ENCODE results near the gene OTUD3. TPM values are rescaled to one million over a fixed set of nuclear protein-coding genes. Genes with fewer than 3 reads are reported as not detected.

The OTUD3 gene
- total and polyA plus RNA-seq, 2 experiments from 2014 or later: 1.8 to 3.2 TPM

GRCh38 chr1:19903621-19904020 is 21.4 kb downstream of the OTUD3 start:
- H3K9ac ChIP-seq: no peak overlapping the region
- H3K9me3 ChIP-seq (ENCODE audit: low read depth): no peaks in the 10 kb centered on the region
- H3K27ac ChIP-seq: no peak overlapping the region
- H3K9me2 ChIP-seq (ENCODE audit: insufficient read depth): no peaks in the 10 kb centered on the region
- H4K20me1 ChIP-seq (ENCODE audit: insufficient read depth): no peaks in the 10 kb centered on the region
- H3K4me3 ChIP-seq: no peak overlapping the region
- DNase-seq: no peak
- H3F3A ChIP-seq (ENCODE audit: insufficient read depth): no peaks in the 10 kb centered on the region
- no peaks in the 10 kb centered on the region for H3K27me3 ChIP-seq (replicated peaks; ENCODE audit: insufficient read depth)
- WGBS, 2 experiments (ENCODE audit: low coverage in 1 of 2, low lambda C conversion rate in 2 of 2, missing lambda C conversion rate in 2 of 2): 93% methylated on average over 7 of the region's 7 CpGs
- peaks cover 7% of the 10 kb centered on the region; the same call in 1 of the 2 replicates for H3K4me1 ChIP-seq (ENCODE audit: insufficient read depth)
- TF ChIP-seq EZH2phosphoT487 (IDR thresholded peaks at IDR 0.05; ENCODE audit: insufficient read depth, low read depth) (no peak), EZH2 (IDR thresholded peaks at IDR 0.05; ENCODE audit: insufficient read depth, poor library complexity, severe bottlenecking) (no peak)
- H2AFZ ChIP-seq: no peak overlapping the region
- H3K4me2 ChIP-seq (ENCODE audit: unreplicated experiment): no peak overlapping the region
- peaks cover 64% of the 10 kb centered on the region for H3K36me3 ChIP-seq (ENCODE audit: low read depth)
- peaks cover 30% of the 10 kb centered on the region; the same call in 1 of the 2 replicates for H3K79me2 ChIP-seq (ENCODE audit: insufficient read depth)
- in situ Hi-C loops (cut with MboI): no loop called here

- DNase-seq: no peak
- H3K9ac ChIP-seq: no peak overlapping the region
- H3K4me3 ChIP-seq: no peak overlapping the region
- H3K9me3 ChIP-seq (ENCODE audit: low read depth): no peaks in the 10 kb centered on the region
- WGBS, 2 experiments (ENCODE audit: low coverage in 1 of 2, low lambda C conversion rate in 2 of 2, missing lambda C conversion rate in 2 of 2): 96 to 98% methylated on average over 13 of the region's 13 CpGs
- H3K79me2 ChIP-seq (ENCODE audit: insufficient read depth): 0 out of 2 replicates have a peak, but pooled peaks cover 32% of the 10 kb centered on the region
- no peaks in the 10 kb centered on the region for H4K20me1 ChIP-seq (ENCODE audit: insufficient read depth)
- H2AFZ ChIP-seq: no peak overlapping the region
- no peaks in the 10 kb centered on the region for H3F3A ChIP-seq (ENCODE audit: insufficient read depth)
- TF ChIP-seq EZH2phosphoT487 (IDR thresholded peaks at IDR 0.05; ENCODE audit: insufficient read depth, low read depth) (no peak), EZH2 (IDR thresholded peaks at IDR 0.05; ENCODE audit: insufficient read depth, poor library complexity, severe bottlenecking) (no peak)
- peaks cover 7% of the 10 kb centered on the region; the same call in 1 of the 2 replicates for H3K4me1 ChIP-seq (ENCODE audit: insufficient read depth)
- H3K4me2 ChIP-seq (ENCODE audit: unreplicated experiment): no peak overlapping the region
- no peaks in the 10 kb centered on the region for H3K27me3 ChIP-seq (replicated peaks; ENCODE audit: insufficient read depth)
- H3K36me3 ChIP-seq (ENCODE audit: low read depth): peaks cover 62% of the 10 kb centered on the region
- H3K27ac ChIP-seq: no peak overlapping the region
- no peaks in the 10 kb centered on the region for H3K9me2 ChIP-seq (ENCODE audit: insufficient read depth)
- in situ Hi-C loops (cut with MboI): no loop called here
Observed at GRCh38 chr1:19907456-19907855, 25.3 kb downstream of the OTUD3 start.

- Histone ChIP-seq H3K79me2 (ENCODE audit: insufficient read depth) (0 out of 2 replicates have a peak, but pooled peaks cover 19% of the 10 kb centered on the region), H3K27ac (no peak overlapping the region), H3F3A (ENCODE audit: insufficient read depth) (no peaks in the 10 kb centered on the region), H3K9me2 (ENCODE audit: insufficient read depth) (no peaks in the 10 kb centered on the region), H3K36me3 (ENCODE audit: low read depth) (peaks cover 56% of the 10 kb centered on the region), H4K20me1 (ENCODE audit: insufficient read depth) (no peaks in the 10 kb centered on the region), H3K9me3 (ENCODE audit: low read depth) (no peaks in the 10 kb centered on the region), H3K4me1 (ENCODE audit: insufficient read depth) (no peaks in the 10 kb centered on the region), H3K4me2 (ENCODE audit: unreplicated experiment) (no peak overlapping the region), H3K27me3 (replicated peaks; ENCODE audit: insufficient read depth) (no peaks in the 10 kb centered on the region), H3K4me3 (no peak overlapping the region), H2AFZ (no peak overlapping the region), H3K9ac (no peak overlapping the region)
- 94 to 96% methylated on average over 5 of the region's 5 CpGs for WGBS, 2 experiments (ENCODE audit: low coverage in 1 of 2, low lambda C conversion rate in 2 of 2, missing lambda C conversion rate in 2 of 2)
- DNase-seq: no peak
- TF ChIP-seq EZH2phosphoT487 (IDR thresholded peaks at IDR 0.05; ENCODE audit: insufficient read depth, low read depth) (no peak), EZH2 (IDR thresholded peaks at IDR 0.05; ENCODE audit: insufficient read depth, poor library complexity, severe bottlenecking) (no peak)
- in situ Hi-C loops (cut with MboI): no loop called here
Observed at GRCh38 chr1:19909392-19909791, 27.2 kb downstream of the OTUD3 start.

DNA sequence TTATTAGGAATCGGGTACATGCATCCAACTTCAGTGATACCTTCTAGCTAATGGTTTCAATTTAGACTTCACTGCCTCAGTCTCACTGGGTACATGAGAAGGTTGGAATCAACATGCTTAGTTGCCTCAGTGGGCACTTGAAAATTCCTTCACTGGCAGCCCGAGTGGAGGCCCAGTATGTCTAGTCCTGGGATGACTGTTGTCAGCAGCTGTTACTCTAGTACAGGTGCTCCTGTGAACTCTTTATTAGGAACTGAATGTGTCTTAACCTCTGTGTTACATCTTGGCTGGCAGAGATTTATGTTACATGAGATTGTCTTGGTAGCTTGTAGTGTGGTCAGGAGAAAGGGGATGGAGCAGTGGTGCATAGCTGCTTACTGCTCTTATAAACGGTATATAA is 27.8 kb downstream of the OTUD3 start:
- H3K4me1 ChIP-seq (ENCODE audit: insufficient read depth): no peaks in the 10 kb centered on the region
- H3K27ac ChIP-seq: no peak overlapping the region
- H4K20me1 ChIP-seq (ENCODE audit: insufficient read depth): no peaks in the 10 kb centered on the region
- H3K36me3 ChIP-seq (ENCODE audit: low read depth): peaks cover 50% of the 10 kb centered on the region
- DNase-seq: no peak
- in situ Hi-C loops (cut with MboI): no loop called here
- 0 out of 2 replicates have a peak, but pooled peaks cover 17% of the 10 kb centered on the region for H3K79me2 ChIP-seq (ENCODE audit: insufficient read depth)
- H3K9ac ChIP-seq: no peak overlapping the region
- no peak overlapping the region for H3K4me2 ChIP-seq (ENCODE audit: unreplicated experiment)
- no peaks in the 10 kb centered on the region for H3K9me2 ChIP-seq (ENCODE audit: insufficient read depth)
- no peak overlapping the region for H3K4me3 ChIP-seq
- H3F3A ChIP-seq (ENCODE audit: insufficient read depth): no peaks in the 10 kb centered on the region
- no peaks in the 10 kb centered on the region for H3K9me3 ChIP-seq (ENCODE audit: low read depth)
- no peaks in the 10 kb centered on the region for H3K27me3 ChIP-seq (replicated peaks; ENCODE audit: insufficient read depth)
- no peak for TF ChIP-seq EZH2phosphoT487 (IDR thresholded peaks at IDR 0.05; ENCODE audit: insufficient read depth, low read depth)
- no peak for TF ChIP-seq EZH2 (IDR thresholded peaks at IDR 0.05; ENCODE audit: insufficient read depth, poor library complexity, severe bottlenecking)
- no peak overlapping the region for H2AFZ ChIP-seq
- 86 to 89% methylated on average over 3 of the region's 3 CpGs for WGBS, 2 experiments (ENCODE audit: low coverage in 1 of 2, low lambda C conversion rate in 2 of 2, missing lambda C conversion rate in 2 of 2)

DNA sequence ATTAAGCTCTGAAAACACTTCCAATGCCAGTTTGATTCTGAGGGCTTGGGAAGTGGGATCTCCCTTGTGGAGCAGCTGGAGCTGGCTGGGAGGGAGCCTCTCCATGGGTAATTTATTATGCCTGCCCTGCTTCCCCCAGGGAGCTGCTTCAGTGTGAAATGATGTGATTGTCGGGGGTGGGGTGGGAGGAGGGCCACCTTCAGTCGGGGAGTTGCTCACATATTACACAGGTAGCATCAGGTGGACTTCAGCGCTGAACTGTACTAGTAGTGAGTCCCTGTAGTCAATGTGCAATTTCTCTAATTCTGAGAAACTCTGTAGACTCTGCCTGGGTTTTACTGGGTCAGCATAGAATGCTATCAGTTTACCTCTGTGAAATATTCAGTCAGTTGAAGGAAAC is 28.5 kb downstream of the OTUD3 start:
- no peak overlapping the region for H3K9ac ChIP-seq
- no peaks in the 10 kb centered on the region for H3K9me2 ChIP-seq (ENCODE audit: insufficient read depth)
- in situ Hi-C loops (cut with MboI): no loop called here
- no peak overlapping the region for H3K4me3 ChIP-seq
- no peak overlapping the region for H3K27ac ChIP-seq
- no peaks in the 10 kb centered on the region for H3F3A ChIP-seq (ENCODE audit: insufficient read depth)
- no peaks in the 10 kb centered on the region for H4K20me1 ChIP-seq (ENCODE audit: insufficient read depth)
- no peaks in the 10 kb centered on the region for H3K4me1 ChIP-seq (ENCODE audit: insufficient read depth)
- no peak overlapping the region for H2AFZ ChIP-seq
- no peak for DNase-seq
- H3K4me2 ChIP-seq (ENCODE audit: unreplicated experiment): no peak overlapping the region
- TF ChIP-seq EZH2phosphoT487 (IDR thresholded peaks at IDR 0.05; ENCODE audit: insufficient read depth, low read depth) (no peak), EZH2 (IDR thresholded peaks at IDR 0.05; ENCODE audit: insufficient read depth, poor library complexity, severe bottlenecking) (no peak)
- 0 out of 2 replicates have a peak, but pooled peaks cover 17% of the 10 kb centered on the region for H3K79me2 ChIP-seq (ENCODE audit: insufficient read depth)
- WGBS, 2 experiments (ENCODE audit: low coverage in 1 of 2, low lambda C conversion rate in 2 of 2, missing lambda C conversion rate in 2 of 2): 62 to 72% methylated on average over 3 of the region's 3 CpGs
- no peaks in the 10 kb centered on the region for H3K9me3 ChIP-seq (ENCODE audit: low read depth)
- H3K27me3 ChIP-seq (replicated peaks; ENCODE audit: insufficient read depth): no peaks in the 10 kb centered on the region
- H3K36me3 ChIP-seq (ENCODE audit: low read depth): peaks cover 45% of the 10 kb centered on the region

Data from GM23248 (cell line).